KMS-11 (cell line): ENCODE measurements around the gene PCSK2.

Experiments
- H2AFZ ChIP-seq: fragments of 200-600 bp; sonication (generic); 2 replicates; pipeline ENCODE4 v1.6.1; 2016; ENCODE audit warnings: antibody characterized with exemption, mixed run types, low read depth
- H3K27ac ChIP-seq: fragments of 200-600 bp; sonication (generic); 2 replicates; pipeline ENCODE4 v1.6.1; 2016; ENCODE audit warnings: mild to moderate bottlenecking, mixed run types
- H3K27me3 ChIP-seq: fragments of 200-600 bp; sonication (generic); 2 replicates; pipeline ENCODE4 v1.6.1; 2017; ENCODE audit warnings: mild to moderate bottlenecking, low read depth, mixed run types, moderate library complexity; ENCODE audit not compliant: insufficient read depth
- H3K36me3 ChIP-seq: fragments of 200-600 bp; sonication (generic); 2 replicates; pipeline ENCODE4 v1.6.1; 2017; ENCODE audit warnings: mild to moderate bottlenecking, mixed run types; ENCODE audit not compliant: insufficient read depth
- H3K4me1 ChIP-seq: fragments of 200-600 bp; sonication (generic); 2 replicates; pipeline ENCODE4 v1.6.1; 2016; ENCODE audit warnings: mild to moderate bottlenecking, low read depth, mixed run types; ENCODE audit not compliant: poor library complexity, severe bottlenecking
- H3K4me2 ChIP-seq: fragments of 200-600 bp; sonication (generic); 2 replicates; pipeline ENCODE4 v1.7.0; 2016; ENCODE audit warnings: mild to moderate bottlenecking, mixed run types
- H3K4me3 ChIP-seq: fragments of 200-600 bp; sonication (generic); IDR thresholded peaks from 2 replicates; pipeline ENCODE4 v1.6.1; 2017; ENCODE audit warnings: low read depth, low read length, mixed read lengths; ENCODE audit not compliant: insufficient read depth
- H3K79me2 ChIP-seq: fragments of 200-600 bp; sonication (generic); 2 replicates; pipeline ENCODE4 v1.6.1; 2016; ENCODE audit warnings: low read depth, mixed run types; ENCODE audit not compliant: insufficient read depth
- H3K9ac ChIP-seq: fragments of 200-600 bp; sonication (generic); 2 replicates; pipeline ENCODE4 v1.6.1; 2016; ENCODE audit warnings: mild to moderate bottlenecking, mixed run types
- H4K20me1 ChIP-seq: fragments of 200-600 bp; sonication (generic); 2 replicates; pipeline ENCODE4 v1.6.1; 2016; ENCODE audit warnings: mild to moderate bottlenecking, mixed run types; ENCODE audit not compliant: insufficient read depth
- TF ChIP-seq, protein P1 (sequence below): fragments of 200-600 bp; sonication (generic); conservative IDR thresholded peaks from 2 replicates; pipeline ENCODE4 v1.6.1; 2017; ENCODE audit warnings: low read depth, mild to moderate bottlenecking, antibody characterized with exemption, low read length, moderate library complexity, mixed read lengths

The PCSK2 gene

DNA sequence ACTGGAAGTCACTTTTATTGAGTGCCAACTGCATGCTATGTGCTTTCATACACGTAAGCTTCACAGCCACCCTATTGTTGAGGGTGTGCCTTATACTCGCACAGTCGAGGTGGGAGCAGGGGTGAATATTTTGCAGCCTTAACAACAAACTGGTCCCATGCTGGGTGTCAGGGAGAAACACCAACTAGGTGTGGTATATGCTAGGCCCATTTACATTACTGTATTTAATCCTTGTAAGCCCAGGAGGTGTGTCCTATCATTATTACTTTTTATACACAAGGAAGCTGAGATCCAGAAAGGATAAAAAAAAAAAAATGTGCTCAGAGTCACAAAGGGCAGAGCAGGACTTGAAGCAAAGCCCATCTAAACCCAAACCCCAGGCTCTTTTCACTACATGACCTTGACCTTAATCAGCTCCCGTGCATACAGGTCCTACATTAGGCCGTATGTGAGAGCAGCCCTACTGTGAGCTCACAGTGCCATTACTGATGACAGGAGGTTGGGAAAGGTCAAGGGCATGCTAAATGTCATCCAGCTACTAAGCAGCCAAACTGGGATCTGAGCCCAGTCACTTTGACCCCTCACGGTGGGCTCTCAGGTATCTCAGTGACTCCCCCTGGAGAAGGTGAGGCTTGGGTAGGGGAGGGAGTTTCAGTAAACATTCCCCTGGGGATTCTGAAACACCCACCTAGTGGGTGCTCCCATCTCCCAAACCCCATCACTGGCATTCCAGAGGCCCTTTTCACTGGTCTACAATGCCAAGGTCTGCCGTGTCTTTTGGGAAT lies 242.6 kb downstream of the PCSK2 start:
- TF ChIP-seq, protein P1, sequence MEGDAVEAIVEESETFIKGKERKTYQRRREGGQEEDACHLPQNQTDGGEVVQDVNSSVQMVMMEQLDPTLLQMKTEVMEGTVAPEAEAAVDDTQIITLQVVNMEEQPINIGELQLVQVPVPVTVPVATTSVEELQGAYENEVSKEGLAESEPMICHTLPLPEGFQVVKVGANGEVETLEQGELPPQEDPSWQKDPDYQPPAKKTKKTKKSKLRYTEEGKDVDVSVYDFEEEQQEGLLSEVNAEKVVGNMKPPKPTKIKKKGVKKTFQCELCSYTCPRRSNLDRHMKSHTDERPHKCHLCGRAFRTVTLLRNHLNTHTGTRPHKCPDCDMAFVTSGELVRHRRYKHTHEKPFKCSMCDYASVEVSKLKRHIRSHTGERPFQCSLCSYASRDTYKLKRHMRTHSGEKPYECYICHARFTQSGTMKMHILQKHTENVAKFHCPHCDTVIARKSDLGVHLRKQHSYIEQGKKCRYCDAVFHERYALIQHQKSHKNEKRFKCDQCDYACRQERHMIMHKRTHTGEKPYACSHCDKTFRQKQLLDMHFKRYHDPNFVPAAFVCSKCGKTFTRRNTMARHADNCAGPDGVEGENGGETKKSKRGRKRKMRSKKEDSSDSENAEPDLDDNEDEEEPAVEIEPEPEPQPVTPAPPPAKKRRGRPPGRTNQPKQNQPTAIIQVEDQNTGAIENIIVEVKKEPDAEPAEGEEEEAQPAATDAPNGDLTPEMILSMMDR, result no peak
- H3K4me3 ChIP-seq, result no peak overlapping the region
- H2AFZ ChIP-seq, result no peak overlapping the region
- no peak overlapping the region for H3K9ac ChIP-seq
- no peak overlapping the region for H3K4me2 ChIP-seq
- H3K4me1 ChIP-seq, result no peaks in the 10 kb centered on the region
- no peak overlapping the region for H3K27ac ChIP-seq
- H3K36me3 ChIP-seq, result no peaks in the 10 kb centered on the region
- H3K79me2 ChIP-seq, result no peaks in the 10 kb centered on the region
- no peaks in the 10 kb centered on the region for H4K20me1 ChIP-seq
- no peaks in the 10 kb centered on the region for H3K27me3 ChIP-seq

GRCh38 chr20:17470521-17470920 lies 243.7 kb downstream of the PCSK2 start:
- H2AFZ ChIP-seq, result no peak overlapping the region
- no peaks in the 10 kb centered on the region for H3K27me3 ChIP-seq
- H3K4me2 ChIP-seq, result no peak overlapping the region
- no peak overlapping the region for H3K9ac ChIP-seq
- TF ChIP-seq, protein P1, result no peak
- no peaks in the 10 kb centered on the region for H3K4me1 ChIP-seq
- no peak overlapping the region for H3K27ac ChIP-seq
- H3K4me3 ChIP-seq, result no peak overlapping the region
- no peaks in the 10 kb centered on the region for H3K79me2 ChIP-seq
- H3K36me3 ChIP-seq, result no peaks in the 10 kb centered on the region
- H4K20me1 ChIP-seq, result no peaks in the 10 kb centered on the region

- TF ChIP-seq, protein P1, result no peak
- H3K4me3 ChIP-seq, result no peak overlapping the region
These were observed 244.1 kb downstream of the PCSK2 start for GRCh38 chr20:17470973-17471372.

GRCh38 chr20:17471606-17472187 lies 244.9 kb downstream of the PCSK2 start:
- Histone ChIP-seq H4K20me1 (no peaks in the 10 kb centered on the region), H3K27ac (no peak overlapping the region), H3K4me2 (no peak overlapping the region), H3K27me3 (no peaks in the 10 kb centered on the region), H3K4me3 (no peak overlapping the region), H3K36me3 (no peaks in the 10 kb centered on the region), H3K4me1 (no peaks in the 10 kb centered on the region), H3K79me2 (no peaks in the 10 kb centered on the region), H3K9ac (no peak overlapping the region), H2AFZ (no peak overlapping the region)
- TF ChIP-seq, protein P1, result no peak

More at GRCh38 chr20:17470973-17471372, 244.1 kb downstream of the PCSK2 start:
- Histone ChIP-seq H3K9ac (no peak overlapping the region), H3K27ac (no peak overlapping the region), H4K20me1 (no peaks in the 10 kb centered on the region), H3K79me2 (no peaks in the 10 kb centered on the region), H3K4me1 (no peaks in the 10 kb centered on the region), H3K27me3 (no peaks in the 10 kb centered on the region), H3K36me3 (no peaks in the 10 kb centered on the region), H3K4me2 (no peak overlapping the region), H2AFZ (no peak overlapping the region)
